Breast epithelium (tissue), 3 donors: Measurements from ENCODE around the gene ACIN1.

Experiments used
- CTCF ChIP-seq, 3 donors: fragments of 450-650 bp; IDR thresholded peaks; one replicate each; pipeline ENCODE4 v1.5.1; 2016 to 2017; ENCODE audit warnings: antibody characterized with exemption in 3 of 3, mild to moderate bottlenecking in 3 of 3, moderate library complexity in 3 of 3
- POLR2AphosphoS5 ChIP-seq, 3 donors: sonication (generic); formaldehyde crosslinking; IDR thresholded peaks; one replicate each; pipeline ENCODE4 v1.6.1; 2017; ENCODE audit warnings: antibody characterized with exemption in 3 of 3

GRCh38 chr14:23105348-23105824 lies 10.4 kb upstream of the ACIN1 start:
- no peak for TF ChIP-seq CTCF (IDR thresholded peaks at IDR 0.05)
- TF ChIP-seq POLR2AphosphoS5 (IDR thresholded peaks at IDR 0.05) = no peak
